Chondrocyte (in vitro differentiated cells): ENCODE results near the gene KIAA1217. TPM values are rescaled to one million over a fixed set of nuclear protein-coding genes. Genes with fewer than 3 reads are reported as not detected.

ENCODE experiments used
- DNase-seq: peaks from one replicate; pipeline ENCODE4 v3.0.0; 2021; ENCODE audit warnings: mixed read lengths, low spot score
- H3K27ac Mint-ChIP-seq: one replicate; pipeline ENCODE4 v1.8.0; 2021; ENCODE audit warnings: mild to moderate bottlenecking, moderate library complexity, mixed read lengths; ENCODE audit not compliant: unreplicated experiment
- H3K27me3 Mint-ChIP-seq: 2 replicates; pipeline ENCODE4 v1.8.0; 2021; ENCODE audit warnings: low read depth, mixed read lengths
- H3K36me3 Mint-ChIP-seq: 2 replicates; pipeline ENCODE4 v1.8.0; 2021; ENCODE audit warnings: low read depth, mixed read lengths
- H3K4me1 Mint-ChIP-seq: 2 replicates; pipeline ENCODE4 v1.8.0; 2021; ENCODE audit warnings: low read depth, mild to moderate bottlenecking, mixed read lengths
- H3K4me3 Mint-ChIP-seq: one replicate; pipeline ENCODE4 v1.8.0; 2021; ENCODE audit warnings: mild to moderate bottlenecking, moderate library complexity, mixed read lengths; ENCODE audit not compliant: unreplicated experiment
- H3K9me3 Mint-ChIP-seq: 2 replicates; pipeline ENCODE4 v1.8.0; 2021; ENCODE audit warnings: low read depth, mixed read lengths
- total RNA-seq: library from RNA; stranded (reverse); gene quantifications from 3 replicates; pipeline ENCODE4 v1.2.1, GENCODE V29; 2021
- TF ChIP-seq, protein P1 (sequence below): fragments of 200-600 bp; sonication (generic); IDR thresholded peaks from 2 replicates; pipeline ENCODE4 v1.5.0; 2021; ENCODE audit warnings: antibody characterized with exemption, mild to moderate bottlenecking, moderate library complexity

Gene KIAA1217
- total RNA-seq, 1 donor from 2014 or later = 13.2 TPM

DNA sequence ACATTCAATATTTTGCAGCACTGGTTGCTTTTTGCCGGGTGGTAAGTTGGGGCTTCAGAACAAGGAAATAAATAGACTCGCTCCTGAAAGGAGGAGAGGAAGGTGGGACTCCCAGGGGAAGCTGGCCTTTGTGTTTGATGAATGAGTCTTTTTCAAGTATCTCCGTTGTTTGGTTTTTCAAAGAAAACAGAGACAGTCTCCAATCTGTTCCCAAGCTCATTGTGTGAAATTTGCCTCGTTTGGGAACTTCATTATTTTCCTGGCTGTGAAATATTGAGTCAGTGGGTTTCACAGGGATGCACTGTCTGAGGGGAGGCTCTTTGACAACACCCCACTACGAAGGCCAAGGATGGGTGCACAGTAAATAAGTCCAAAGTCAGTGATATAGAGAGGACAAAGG lies 38.7 kb upstream of the KIAA1217 start:
- DNase-seq = no peak

DNA sequence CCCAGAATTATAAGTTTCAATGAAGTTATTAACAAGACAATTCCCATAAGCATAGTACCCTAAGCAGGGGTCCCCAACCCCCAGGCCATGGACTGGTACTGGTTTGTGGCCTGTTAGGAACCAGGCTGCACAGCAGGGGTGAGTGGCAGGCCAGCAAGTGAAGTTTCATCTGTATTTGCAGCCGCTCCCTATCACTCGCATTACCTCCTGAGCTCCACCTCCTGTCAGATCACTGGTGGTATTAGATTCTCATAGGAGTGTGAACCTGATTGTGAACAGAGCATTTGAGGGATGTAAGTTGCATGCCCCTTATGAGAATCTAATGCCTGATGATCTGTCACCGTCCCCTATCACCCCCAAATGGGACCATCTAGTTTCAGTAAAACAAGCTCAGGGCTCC lies 36.0 kb upstream of the KIAA1217 start:
- H3K4me1 Mint-ChIP-seq = no peaks in the 10 kb centered on the region
- DNase-seq = no peak
- H3K36me3 Mint-ChIP-seq = no peaks in the 10 kb centered on the region
- peaks cover 2% of the 10 kb centered on the region for H3K27me3 Mint-ChIP-seq
- no peak overlapping the region for H3K27ac Mint-ChIP-seq
- H3K4me3 Mint-ChIP-seq = no peak overlapping the region
- peaks cover 10% of the 10 kb centered on the region for H3K9me3 Mint-ChIP-seq
- TF ChIP-seq, protein P1, sequence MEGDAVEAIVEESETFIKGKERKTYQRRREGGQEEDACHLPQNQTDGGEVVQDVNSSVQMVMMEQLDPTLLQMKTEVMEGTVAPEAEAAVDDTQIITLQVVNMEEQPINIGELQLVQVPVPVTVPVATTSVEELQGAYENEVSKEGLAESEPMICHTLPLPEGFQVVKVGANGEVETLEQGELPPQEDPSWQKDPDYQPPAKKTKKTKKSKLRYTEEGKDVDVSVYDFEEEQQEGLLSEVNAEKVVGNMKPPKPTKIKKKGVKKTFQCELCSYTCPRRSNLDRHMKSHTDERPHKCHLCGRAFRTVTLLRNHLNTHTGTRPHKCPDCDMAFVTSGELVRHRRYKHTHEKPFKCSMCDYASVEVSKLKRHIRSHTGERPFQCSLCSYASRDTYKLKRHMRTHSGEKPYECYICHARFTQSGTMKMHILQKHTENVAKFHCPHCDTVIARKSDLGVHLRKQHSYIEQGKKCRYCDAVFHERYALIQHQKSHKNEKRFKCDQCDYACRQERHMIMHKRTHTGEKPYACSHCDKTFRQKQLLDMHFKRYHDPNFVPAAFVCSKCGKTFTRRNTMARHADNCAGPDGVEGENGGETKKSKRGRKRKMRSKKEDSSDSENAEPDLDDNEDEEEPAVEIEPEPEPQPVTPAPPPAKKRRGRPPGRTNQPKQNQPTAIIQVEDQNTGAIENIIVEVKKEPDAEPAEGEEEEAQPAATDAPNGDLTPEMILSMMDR = no peak

More for the DNA sequence above, 38.7 kb upstream of the KIAA1217 start:
- H3K4me1 Mint-ChIP-seq = no peaks in the 10 kb centered on the region
- TF ChIP-seq, protein P1 = no peak
- H3K4me3 Mint-ChIP-seq = no peak overlapping the region
- H3K9me3 Mint-ChIP-seq = peaks cover 4% of the 10 kb centered on the region
- H3K36me3 Mint-ChIP-seq = no peaks in the 10 kb centered on the region
- H3K27ac Mint-ChIP-seq = no peak overlapping the region
- H3K27me3 Mint-ChIP-seq = peaks cover 2% of the 10 kb centered on the region

DNA sequence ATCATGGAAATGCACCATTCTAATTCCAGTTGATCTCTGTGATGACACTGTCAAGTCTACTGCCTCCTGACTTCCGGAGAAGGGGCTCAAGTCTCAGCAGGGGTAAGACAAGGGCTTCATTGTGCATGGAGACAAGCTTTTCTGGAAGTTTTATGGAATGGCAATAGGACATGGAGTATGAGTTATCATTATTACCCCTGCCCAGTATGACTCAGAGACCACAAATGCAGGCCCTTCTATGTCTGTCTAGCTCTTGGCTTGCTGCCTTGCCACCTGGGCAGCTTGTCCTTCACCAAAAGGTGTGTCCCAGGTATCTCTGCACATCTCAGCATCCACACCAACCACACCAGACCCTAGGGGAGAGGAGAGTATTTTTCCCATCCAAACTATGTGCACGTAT lies 34.9 kb upstream of the KIAA1217 start:
- Mint-ChIP-seq H3K9me3 (peaks cover 15% of the 10 kb centered on the region), H3K4me1 (no peaks in the 10 kb centered on the region), H3K27ac (no peak overlapping the region), H3K27me3 (peaks cover 2% of the 10 kb centered on the region), H3K4me3 (no peak overlapping the region), H3K36me3 (no peaks in the 10 kb centered on the region)
- TF ChIP-seq, protein P1 = no peak
- DNase-seq = no peak

DNA sequence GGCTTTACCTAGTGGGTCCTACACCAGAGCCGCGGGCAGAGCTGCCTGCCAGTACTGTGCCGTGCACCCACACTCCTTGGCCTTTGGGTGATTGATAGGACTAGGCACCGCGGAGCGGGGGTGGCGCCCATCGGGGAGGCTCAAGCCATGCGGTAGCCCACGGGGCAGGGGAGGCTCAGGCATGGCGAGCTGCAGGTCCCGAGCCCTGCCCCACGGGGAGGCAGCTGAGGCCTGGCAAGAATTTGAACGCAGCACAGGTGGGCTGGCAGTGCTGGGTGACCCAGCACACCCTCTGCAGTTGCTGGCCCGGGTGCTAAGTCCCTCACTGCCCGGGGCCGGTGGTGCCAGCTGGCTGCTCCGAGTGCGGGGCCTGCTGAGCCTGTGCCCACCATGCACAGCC lies 32.3 kb upstream of the KIAA1217 start:
- Mint-ChIP-seq H3K4me3 (no peak overlapping the region), H3K27ac (no peak overlapping the region), H3K4me1 (no peaks in the 10 kb centered on the region), H3K9me3 (peaks cover 26% of the 10 kb centered on the region), H3K36me3 (no peaks in the 10 kb centered on the region), H3K27me3 (peaks cover 4% of the 10 kb centered on the region)
- TF ChIP-seq, protein P1 = no peak
- DNase-seq = no peak

DNA sequence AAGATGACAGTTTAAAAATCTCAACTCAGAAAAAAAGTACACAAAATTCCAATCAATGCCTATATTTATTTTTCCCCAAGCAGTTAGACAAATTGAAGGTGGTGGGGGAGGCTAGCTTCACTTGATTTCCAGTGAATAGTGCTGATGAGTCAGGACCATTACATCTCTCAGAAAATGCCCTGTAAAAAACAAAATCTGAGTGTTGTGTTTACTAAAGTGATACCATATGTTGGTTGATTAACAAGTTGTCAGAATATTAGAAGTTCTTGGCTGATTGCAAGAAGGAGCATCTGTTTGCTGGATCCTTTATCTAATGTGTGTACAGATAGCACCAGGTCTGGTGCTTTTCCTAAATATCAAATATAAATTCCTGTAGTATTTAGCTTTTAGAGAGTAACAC lies 31.3 kb upstream of the KIAA1217 start:
- Mint-ChIP-seq H3K27ac (no peak overlapping the region), H3K36me3 (no peaks in the 10 kb centered on the region), H3K4me3 (no peak overlapping the region), H3K4me1 (no peaks in the 10 kb centered on the region), H3K27me3 (peaks cover 4% of the 10 kb centered on the region), H3K9me3 (peaks cover 26% of the 10 kb centered on the region)
- TF ChIP-seq, protein P1 = no peak
- no peak for DNase-seq
